GM18517 (cell line): ENCODE measurements around the gene ACP2.
"Not testable (repeated sequence)": the region's sequence is repeated elsewhere in the genome, so short reads cannot be mapped to it uniquely, and the experiment has no call there.

Source experiments
- ATAC-seq: cut with Tn5 transposase; IDR thresholded peaks from one replicate; pipeline ENCODE4 v1.9.1; 2021; ENCODE audit warnings: mild to moderate bottlenecking, moderate library complexity; ENCODE audit not compliant: unreplicated experiment

ACP2 gene

DNA sequence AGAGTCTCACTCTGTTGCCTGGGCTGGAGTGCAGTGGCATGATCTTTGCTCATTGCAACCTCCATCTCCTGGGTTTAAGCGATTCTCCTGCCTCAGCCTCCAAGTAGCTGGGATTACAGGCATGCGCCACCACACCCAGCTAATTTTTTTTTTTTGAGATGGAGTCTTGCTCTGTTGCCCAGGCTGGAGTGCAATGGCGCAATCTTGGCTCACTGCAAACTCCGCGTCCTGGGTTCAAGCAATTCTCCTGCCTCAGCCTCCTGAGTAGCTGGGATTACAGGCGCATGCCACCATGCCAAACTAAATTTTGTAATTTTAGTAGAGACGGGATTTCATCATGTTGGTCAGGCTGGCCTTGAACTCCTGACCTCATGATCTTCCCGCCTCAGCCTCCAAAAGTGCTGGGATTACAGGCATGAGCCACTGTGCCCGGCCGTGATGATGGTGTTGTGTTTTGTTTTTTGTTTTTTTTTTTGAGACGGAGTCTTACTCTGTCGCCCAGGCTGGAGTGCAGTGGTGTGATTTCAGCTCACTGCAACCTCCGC is 40.5 kb downstream of the ACP2 start:
- not testable (repeated sequence) for ATAC-seq

DNA sequence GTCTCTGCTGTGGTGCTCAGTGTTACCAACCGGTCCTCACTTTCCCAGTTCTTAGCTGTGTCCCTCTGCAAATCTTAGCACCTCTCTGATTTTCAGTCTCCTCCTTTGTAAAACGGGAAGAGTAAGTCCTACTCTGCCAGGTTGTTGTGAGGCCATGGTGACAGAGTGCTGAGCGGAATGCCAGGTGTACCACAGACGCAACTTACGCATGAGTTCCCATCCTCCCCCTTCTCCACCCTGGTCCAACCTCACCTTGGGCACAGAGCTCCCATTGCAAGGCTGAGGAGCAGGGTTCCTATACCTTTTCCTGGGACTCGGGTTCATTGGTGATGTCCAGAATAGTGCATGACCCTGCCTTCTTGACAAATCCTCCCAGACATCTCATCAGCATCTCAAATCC is 41.2 kb downstream of the ACP2 start:
- no peak for ATAC-seq

DNA sequence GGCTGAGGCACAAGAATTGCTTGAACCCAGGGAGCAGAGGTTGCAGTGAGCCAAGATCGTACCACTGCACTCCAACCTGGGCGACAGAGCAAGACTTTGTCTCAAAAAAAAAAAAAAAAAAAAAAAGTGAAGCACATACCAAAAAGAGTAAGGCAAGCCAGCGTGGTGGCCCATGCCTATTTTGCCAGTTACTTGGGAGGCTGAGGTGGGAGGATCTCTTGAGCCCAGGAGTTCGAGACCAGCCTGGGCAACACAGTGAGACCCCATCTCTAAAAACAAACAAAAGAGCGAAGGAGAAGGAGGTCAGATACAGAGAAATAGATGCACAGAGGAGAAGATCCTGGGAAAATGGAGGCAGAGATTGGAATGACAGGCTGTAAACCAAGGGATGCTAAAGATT is 42.0 kb downstream of the ACP2 start:
- ATAC-seq = not testable (repeated sequence)

DNA sequence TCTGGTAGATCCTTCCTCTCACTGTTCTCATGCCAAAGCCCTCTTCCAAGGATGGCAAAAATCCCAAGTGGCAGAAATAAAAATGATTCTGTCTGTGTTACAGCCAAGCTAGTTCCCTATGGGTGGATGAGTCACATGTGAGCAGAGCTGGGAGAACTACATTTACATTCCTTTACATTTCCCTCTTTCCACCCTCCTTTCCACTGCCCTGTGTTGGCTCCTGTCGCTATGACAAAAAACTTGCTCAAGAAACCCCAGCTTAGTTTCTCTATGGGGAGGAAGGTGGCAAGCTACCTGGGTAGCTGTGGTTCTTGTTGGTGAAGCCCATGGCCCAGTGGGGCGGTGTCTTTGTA is 44.0 kb downstream of the ACP2 start:
- ATAC-seq = no peak

DNA sequence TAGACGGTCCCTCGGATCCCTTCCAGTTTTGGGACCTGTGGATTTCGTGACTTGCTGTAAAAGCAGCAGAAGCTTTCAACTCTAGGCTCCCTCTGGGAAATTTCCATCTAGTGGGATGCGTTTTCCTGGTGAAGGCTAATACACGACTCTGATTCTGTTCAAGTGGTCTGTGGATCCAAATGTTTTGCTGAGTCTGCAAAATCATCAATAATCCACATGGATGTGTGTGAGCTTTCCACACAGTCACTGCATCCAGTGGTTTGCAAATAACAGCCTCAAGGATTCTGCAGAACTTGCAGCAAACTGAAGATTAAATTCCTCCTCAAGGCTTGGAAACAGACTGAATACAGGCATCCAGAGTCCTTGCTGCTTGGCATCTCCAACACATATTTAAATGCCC is 46.0 kb downstream of the ACP2 start:
- ATAC-seq = no peak

DNA sequence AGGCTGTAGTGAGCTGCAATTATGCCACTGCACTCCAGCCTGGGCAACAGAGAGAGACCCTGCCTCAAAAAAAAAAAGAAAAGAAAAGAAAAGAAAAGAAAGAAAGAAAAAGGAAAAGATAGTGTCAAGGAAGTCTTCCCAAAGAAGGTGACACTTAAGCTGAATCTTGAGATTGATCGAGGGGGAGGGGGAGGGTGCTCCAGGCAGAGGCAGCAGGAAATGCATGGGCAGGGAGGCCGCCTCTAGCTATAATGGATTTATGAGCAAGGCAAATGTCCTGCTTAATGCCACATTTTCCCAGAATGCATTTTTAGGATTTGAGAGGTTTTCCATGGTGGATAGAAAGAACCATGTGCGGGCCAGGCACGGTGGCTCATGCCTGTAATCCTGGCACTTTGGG is 47.6 kb downstream of the ACP2 start:
- no peak for ATAC-seq

DNA sequence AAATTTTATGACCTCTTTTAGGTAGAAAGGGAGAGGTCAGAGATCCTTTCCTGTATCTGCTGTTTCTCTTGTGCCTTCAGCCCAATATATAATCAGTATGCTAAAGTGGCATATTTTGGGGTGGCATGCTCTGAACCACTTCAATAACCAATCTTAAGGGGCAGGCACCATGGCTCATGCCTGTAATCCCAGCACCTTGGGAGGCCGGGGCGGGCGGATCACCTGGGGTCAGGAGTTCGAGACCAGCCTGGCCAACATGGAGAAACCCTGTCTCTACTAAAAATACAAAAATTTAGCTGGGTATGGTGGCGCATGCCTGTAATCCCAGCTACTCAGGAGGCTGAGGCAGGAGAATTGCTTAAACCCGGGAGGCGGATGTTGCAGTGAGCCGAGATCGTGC is 50.5 kb downstream of the ACP2 start:
- not testable (repeated sequence) for ATAC-seq

DNA sequence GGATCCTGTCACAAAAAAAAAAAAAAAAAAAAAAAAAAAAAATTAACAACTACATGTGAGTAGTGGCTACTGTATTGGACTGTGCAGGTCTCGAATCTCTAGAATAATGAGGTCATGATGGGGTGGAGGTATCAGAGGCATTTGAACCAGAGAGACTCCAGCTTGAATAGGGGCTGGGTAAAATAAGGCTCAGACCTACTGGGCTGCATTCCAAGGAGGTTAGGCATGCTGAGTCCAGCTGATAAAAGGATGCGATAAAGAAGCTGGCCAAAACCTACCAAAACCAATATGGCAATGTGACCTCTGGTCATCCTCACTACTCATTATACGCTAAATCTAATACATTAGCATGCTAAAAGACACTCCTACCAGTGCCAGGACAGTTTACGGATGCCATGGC is 56.5 kb downstream of the ACP2 start:
- no peak for ATAC-seq

DNA sequence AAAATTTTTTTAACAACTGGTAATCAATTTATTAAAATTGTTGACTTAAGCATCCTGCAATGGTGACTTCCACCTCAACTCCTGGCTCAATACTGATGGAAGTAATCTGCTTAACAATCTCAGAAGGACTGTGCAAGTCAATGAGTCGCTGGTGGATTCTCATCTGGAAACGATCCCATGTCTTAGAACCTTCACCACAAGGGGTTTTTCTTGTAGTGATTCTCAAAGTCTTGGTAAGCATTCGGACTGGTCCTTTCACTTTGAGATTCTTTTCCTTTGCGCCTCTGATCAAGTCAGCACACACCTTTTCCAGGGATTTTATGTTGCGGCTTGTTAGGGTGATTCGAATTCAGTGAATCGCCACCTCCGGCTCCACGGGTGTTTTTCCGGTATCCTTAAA is 57.5 kb downstream of the ACP2 start:
- not testable (repeated sequence) for ATAC-seq
